Nephron (organoid): ENCODE results near the gene SLC4A8.

Experiments
- H3K27ac Mint-ChIP-seq, 3 experiments: 2 replicates each; pipeline ENCODE4 v1.8.0; 2020; ENCODE audit warnings: mixed read lengths in 3 of 3, mild to moderate bottlenecking in 2 of 3, moderate library complexity in 1 of 3
- H3K27me3 Mint-ChIP-seq: 2 replicates; pipeline ENCODE4 v1.8.0; 2021; ENCODE audit warnings: low read depth, mild to moderate bottlenecking, moderate library complexity, mixed read lengths
- H3K36me3 Mint-ChIP-seq: 2 replicates; pipeline ENCODE4 v1.8.0; 2020; ENCODE audit warnings: low read depth, mixed read lengths
- H3K4me1 Mint-ChIP-seq: 2 replicates; pipeline ENCODE4 v1.8.0; 2020; ENCODE audit warnings: mixed read lengths
- H3K4me3 Mint-ChIP-seq, 3 experiments: 2 replicates each; pipeline ENCODE4 v1.8.0; 2020; ENCODE audit warnings: mild to moderate bottlenecking in 3 of 3, mixed read lengths in 3 of 3, moderate library complexity in 2 of 3
- H3K9me3 Mint-ChIP-seq: 2 replicates; pipeline ENCODE4 v1.8.0; 2020; ENCODE audit warnings: mixed read lengths
- TF ChIP-seq, protein P1 (sequence below), 3 experiments: fragments of 200-600 bp; sonication (generic); IDR thresholded peaks; one replicate each; pipeline ENCODE4 v1.5.0; 2021; ENCODE audit warnings: antibody characterized with exemption in 3 of 3; ENCODE audit not compliant: unreplicated experiment in 3 of 3

The SLC4A8 gene

DNA sequence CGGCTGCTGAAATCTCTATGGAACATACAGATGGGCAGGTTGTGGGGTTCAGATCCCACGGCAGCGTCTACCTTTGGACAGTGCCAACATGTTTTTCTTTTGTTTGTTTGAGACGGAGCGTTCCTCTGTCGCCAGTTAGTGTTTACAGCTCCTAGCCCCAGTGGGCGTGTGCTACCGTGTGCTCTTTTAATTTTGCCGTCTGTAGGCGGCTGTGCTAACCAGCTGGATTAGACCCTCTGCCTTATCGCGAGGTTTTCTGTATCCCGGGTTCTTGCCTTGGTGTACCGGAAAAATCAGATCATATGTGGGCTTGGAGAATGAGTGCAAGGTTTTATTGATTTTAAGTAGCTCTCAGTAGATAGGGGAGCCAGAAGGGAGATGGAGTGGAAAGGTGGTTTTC is 23.6 kb upstream of the SLC4A8 start:
- Mint-ChIP-seq H3K27me3 (peaks cover 39% of the 10 kb centered on the region), H3K4me1 (no peaks in the 10 kb centered on the region), H3K36me3 (no peaks in the 10 kb centered on the region), H3K9me3 (no peaks in the 10 kb centered on the region), H3K4me3 (no peak overlapping the region), H3K27ac (no peak overlapping the region)
- TF ChIP-seq, protein P1, sequence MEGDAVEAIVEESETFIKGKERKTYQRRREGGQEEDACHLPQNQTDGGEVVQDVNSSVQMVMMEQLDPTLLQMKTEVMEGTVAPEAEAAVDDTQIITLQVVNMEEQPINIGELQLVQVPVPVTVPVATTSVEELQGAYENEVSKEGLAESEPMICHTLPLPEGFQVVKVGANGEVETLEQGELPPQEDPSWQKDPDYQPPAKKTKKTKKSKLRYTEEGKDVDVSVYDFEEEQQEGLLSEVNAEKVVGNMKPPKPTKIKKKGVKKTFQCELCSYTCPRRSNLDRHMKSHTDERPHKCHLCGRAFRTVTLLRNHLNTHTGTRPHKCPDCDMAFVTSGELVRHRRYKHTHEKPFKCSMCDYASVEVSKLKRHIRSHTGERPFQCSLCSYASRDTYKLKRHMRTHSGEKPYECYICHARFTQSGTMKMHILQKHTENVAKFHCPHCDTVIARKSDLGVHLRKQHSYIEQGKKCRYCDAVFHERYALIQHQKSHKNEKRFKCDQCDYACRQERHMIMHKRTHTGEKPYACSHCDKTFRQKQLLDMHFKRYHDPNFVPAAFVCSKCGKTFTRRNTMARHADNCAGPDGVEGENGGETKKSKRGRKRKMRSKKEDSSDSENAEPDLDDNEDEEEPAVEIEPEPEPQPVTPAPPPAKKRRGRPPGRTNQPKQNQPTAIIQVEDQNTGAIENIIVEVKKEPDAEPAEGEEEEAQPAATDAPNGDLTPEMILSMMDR (IDR thresholded peaks at IDR 0.05; ENCODE audit: unreplicated experiment in 3 of 3) = no peak

- Mint-ChIP-seq H3K4me1 (no peaks in the 10 kb centered on the region), H3K9me3 (no peaks in the 10 kb centered on the region), H3K4me3 (no peak overlapping the region), H3K27ac (no peak overlapping the region), H3K36me3 (no peaks in the 10 kb centered on the region), H3K27me3 (peaks cover 37% of the 10 kb centered on the region)
- TF ChIP-seq, protein P1 (IDR thresholded peaks at IDR 0.05; ENCODE audit: unreplicated experiment in 3 of 3) = no peak
These were observed 23.1 kb upstream of the SLC4A8 start for GRCh38 chr12:51401486-51401885.

- H3K9me3 Mint-ChIP-seq = no peaks in the 10 kb centered on the region
- H3K27me3 Mint-ChIP-seq = peaks cover 37% of the 10 kb centered on the region
- H3K4me3 Mint-ChIP-seq = no peak overlapping the region
- H3K27ac Mint-ChIP-seq = no peak overlapping the region
- H3K36me3 Mint-ChIP-seq = no peaks in the 10 kb centered on the region
- no peaks in the 10 kb centered on the region for H3K4me1 Mint-ChIP-seq
- TF ChIP-seq, protein P1 (IDR thresholded peaks at IDR 0.05; ENCODE audit: unreplicated experiment in 3 of 3) = no peak
These were observed 22.7 kb upstream of the SLC4A8 start for GRCh38 chr12:51401900-51402299.

DNA sequence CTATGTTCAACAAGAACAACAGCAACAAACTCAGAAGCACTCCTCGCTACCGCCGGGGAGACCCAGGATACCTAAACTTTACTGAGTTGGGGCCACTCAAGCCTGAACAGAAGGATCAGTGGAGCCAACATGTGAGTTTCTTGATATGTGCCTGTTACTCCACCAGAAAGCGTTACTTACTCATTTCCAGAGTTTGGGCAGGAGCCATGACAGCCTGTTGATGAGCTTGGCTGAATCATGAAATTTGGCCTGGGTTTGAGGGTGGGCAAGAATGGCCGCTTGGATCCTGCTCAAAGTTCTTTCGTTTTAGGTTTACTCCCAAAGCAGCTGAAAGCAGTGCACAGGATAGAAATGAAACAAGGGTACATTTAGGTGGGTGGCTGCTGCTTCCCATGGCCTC is 21.5 kb upstream of the SLC4A8 start:
- Mint-ChIP-seq H3K4me3 (no peak overlapping the region), H3K9me3 (no peaks in the 10 kb centered on the region), H3K4me1 (no peaks in the 10 kb centered on the region), H3K27ac (no peak overlapping the region), H3K27me3 (peaks cover 36% of the 10 kb centered on the region), H3K36me3 (no peaks in the 10 kb centered on the region)
- TF ChIP-seq, protein P1 (IDR thresholded peaks at IDR 0.05; ENCODE audit: unreplicated experiment in 3 of 3) = no peak

- no peak overlapping the region for H3K27ac Mint-ChIP-seq
- H3K4me3 Mint-ChIP-seq = no peak overlapping the region
- H3K9me3 Mint-ChIP-seq = no peaks in the 10 kb centered on the region
- H3K36me3 Mint-ChIP-seq = no peaks in the 10 kb centered on the region
- H3K27me3 Mint-ChIP-seq = peaks cover 32% of the 10 kb centered on the region
- TF ChIP-seq, protein P1 (IDR thresholded peaks at IDR 0.05; ENCODE audit: unreplicated experiment in 3 of 3) = no peak
- no peaks in the 10 kb centered on the region for H3K4me1 Mint-ChIP-seq
These were observed 20.9 kb upstream of the SLC4A8 start for GRCh38 chr12:51403681-51404136.

- Mint-ChIP-seq H3K9me3 (no peaks in the 10 kb centered on the region), H3K27ac (no peak overlapping the region), H3K4me3 (no peak overlapping the region), H3K27me3 (peaks cover 25% of the 10 kb centered on the region), H3K4me1 (no peaks in the 10 kb centered on the region), H3K36me3 (no peaks in the 10 kb centered on the region)
- TF ChIP-seq, protein P1 (IDR thresholded peaks at IDR 0.05; ENCODE audit: unreplicated experiment in 3 of 3) = no peak
These were observed 20.0 kb upstream of the SLC4A8 start for GRCh38 chr12:51404627-51405026.
